ENCODE data around the gene KCNK4. TPM values are rescaled to one million over a fixed set of nuclear protein-coding genes. Genes with fewer than 3 reads are reported as not detected.

KCNK4 gene
- total and polyA plus RNA-seq, 12 donors: not detected

DNA sequence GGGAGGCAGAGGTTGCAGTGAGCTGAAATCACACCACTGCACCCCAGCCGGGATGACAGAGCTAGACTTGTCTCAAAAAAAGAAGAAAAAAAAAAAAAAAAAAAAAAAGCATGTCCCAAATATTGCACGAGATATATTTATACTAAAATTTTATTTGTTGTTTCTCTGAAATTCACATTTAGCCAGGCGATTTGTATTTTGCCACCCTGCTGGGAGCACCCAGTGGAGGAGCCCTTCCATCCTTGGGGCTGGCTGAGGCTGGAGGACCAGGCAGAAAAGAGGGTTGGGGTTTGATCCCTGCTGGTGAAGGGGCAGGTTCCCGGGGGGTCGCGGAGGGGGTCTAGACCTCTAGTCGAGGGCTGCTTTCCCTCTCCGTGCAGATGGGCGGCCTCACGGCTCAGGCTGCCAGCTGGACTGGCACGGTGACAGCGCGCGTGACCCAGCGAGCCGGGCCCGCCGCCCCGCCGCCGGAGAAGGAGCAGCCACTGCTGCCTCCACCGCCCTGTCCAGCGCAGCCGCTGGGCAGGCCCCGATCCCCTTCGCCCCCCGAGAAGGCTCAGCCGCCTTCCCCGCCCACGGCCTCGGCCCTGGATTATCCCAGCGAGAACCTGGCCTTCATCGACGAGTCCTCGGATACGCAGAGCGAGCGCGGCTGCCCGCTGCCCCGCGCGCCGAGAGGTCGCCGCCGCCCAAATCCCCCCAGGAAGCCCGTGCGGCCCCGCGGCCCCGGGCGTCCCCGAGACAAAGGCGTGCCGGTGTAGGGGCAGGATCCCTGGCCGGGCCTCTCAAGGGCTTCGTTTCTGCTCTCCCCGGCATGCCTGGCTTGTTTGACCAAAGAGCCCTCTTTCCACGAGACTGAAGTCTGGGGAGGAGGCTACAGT lies 8.1 kb downstream of the KCNK4 start:
- peak overlapping the region in 4 of 10 donors; percentile 4 to 58 (median 31) for H3K27ac ChIP-seq
- peak; percentile 21 to 64 (median 51) for ATAC-seq
- WGBS, 2 donors: 4 to 6% methylated on average over 48 to 60 of the region's 60 CpGs

DNA sequence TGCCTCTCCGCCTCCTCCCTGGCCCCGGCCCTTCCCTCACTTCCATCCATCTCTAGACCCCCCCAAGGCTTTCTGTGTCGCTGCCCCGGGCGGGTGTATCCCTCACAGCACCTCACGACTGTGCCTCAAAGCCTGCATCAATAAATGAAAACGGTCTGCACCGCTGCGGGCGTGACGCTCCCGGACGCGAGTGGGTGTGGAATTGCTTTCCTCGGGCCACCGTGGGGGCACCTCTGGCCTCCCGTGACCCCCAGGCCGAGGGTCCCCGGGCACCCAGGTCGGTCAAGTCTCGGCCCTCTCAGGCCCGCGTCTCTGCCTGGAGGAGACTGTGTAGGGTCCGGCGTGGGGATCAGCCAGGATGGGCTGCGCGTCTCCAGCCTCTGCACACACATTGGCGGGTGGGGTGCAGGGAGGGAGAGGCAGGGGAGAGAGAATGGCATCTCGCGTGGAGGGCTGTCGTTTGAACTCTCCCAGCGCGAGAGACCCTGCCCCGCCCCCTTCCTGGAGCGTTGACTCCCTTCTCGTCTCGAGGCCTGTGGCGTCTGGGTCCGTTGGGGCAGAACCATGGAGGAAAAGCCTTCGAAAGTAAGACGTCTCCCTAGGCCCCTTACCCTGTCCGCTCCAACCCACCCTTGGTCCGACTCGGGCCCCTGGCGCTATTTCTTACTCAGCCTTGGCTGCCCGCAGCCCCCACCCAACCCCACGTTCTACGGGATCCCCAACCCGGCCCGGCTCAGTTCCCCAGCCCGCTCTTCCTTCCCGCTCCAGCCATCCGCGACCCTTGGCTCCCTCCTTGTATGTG lies 8.9 kb downstream of the KCNK4 start, which contains the start of gene CATSPERZ:
CATSPERZ (plus strand) TSS at position 512 of the 802 bp plus-strand sequence; CDS start at position 565, 53 bp downstream.
- Histone ChIP-seq H3K27ac (peak within 1 kb of the TSS in 4 of 10 donors; percentile 4 to 58 (median 31)), H3K36me3 (no peaks in the 10 kb centered on the region), H3K27me3 (peaks cover 6 to 70% (median 65%) of the 10 kb centered on the region in 7 donors), H3K9me3 (no peaks in the 10 kb centered on the region), H3K4me3 (peak within 1 kb of the TSS; percentile 14 to 51 (median 48)), H3K4me1 (peaks cover 14 to 41% (median 37%) of the 10 kb centered on the region in 9 donors)
- DNase-seq (no peak), ATAC-seq (no peak)
- TF ChIP-seq, protein P1, sequence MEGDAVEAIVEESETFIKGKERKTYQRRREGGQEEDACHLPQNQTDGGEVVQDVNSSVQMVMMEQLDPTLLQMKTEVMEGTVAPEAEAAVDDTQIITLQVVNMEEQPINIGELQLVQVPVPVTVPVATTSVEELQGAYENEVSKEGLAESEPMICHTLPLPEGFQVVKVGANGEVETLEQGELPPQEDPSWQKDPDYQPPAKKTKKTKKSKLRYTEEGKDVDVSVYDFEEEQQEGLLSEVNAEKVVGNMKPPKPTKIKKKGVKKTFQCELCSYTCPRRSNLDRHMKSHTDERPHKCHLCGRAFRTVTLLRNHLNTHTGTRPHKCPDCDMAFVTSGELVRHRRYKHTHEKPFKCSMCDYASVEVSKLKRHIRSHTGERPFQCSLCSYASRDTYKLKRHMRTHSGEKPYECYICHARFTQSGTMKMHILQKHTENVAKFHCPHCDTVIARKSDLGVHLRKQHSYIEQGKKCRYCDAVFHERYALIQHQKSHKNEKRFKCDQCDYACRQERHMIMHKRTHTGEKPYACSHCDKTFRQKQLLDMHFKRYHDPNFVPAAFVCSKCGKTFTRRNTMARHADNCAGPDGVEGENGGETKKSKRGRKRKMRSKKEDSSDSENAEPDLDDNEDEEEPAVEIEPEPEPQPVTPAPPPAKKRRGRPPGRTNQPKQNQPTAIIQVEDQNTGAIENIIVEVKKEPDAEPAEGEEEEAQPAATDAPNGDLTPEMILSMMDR (IDR thresholded peaks at IDR 0.05): no peak
- intact Hi-C loops (cut with DNase I): loop anchor here in 8 of 10 donors (2.0 to 5.0 kb wide), 6 partner anchors 27 to 98 kb away; partner anchors contain the start of genes FERMT3 (in 3 of the 8), PLCB3 (in 1 of the 8) and PPP1R14B (in 1 of the 8)
- 10 to 12% methylated on average over 54 of the region's 54 CpGs for WGBS, 2 donors

More for the DNA sequence above, 8.1 kb downstream of the KCNK4 start:
- peak; percentile 60 to 74 for DNase-seq
- H3K9me3 ChIP-seq: no peaks in the 10 kb centered on the region
- intact Hi-C loops (cut with DNase I): loop anchor here in 2 of 10 donors (5.0 kb wide), 1 partner anchor 92 kb away; the partner anchor contains the start of gene FERMT3 (in 2 of the 2)
- no peaks in the 10 kb centered on the region for H3K36me3 ChIP-seq
- H3K4me1 ChIP-seq: peaks cover 14 to 40% (median 33%) of the 10 kb centered on the region in 9 donors
- H3K27me3 ChIP-seq: peaks cover 6 to 78% (median 73%) of the 10 kb centered on the region in 7 donors
- TF ChIP-seq, protein P1 (IDR thresholded peaks at IDR 0.05): peak in 1 of 9 donors; percentile 14
- H3K4me3 ChIP-seq: peak overlapping the region in 9 of 10 donors; percentile 27 to 51 (median 48)

- H3K27me3 ChIP-seq: peaks cover 0 to 37% (median 32%) of the 10 kb centered on the region in 7 donors
- DNase-seq (no peak), ATAC-seq (no peak)
- 86 to 87% methylated on average over 13 of the region's 13 CpGs for WGBS, 2 donors
- no peaks in the 10 kb centered on the region for H3K9me3 ChIP-seq
- peak overlapping the region in 9 of 10 donors; percentile 90 to 98 (median 96) for H3K27ac ChIP-seq
- TF ChIP-seq, protein P1 (IDR thresholded peaks at IDR 0.05): no peak
- intact Hi-C loops (cut with DNase I): loop anchor here in 6 of 10 donors (2.0 to 5.0 kb wide), 7 partner anchors 19 to 101 kb away; partner anchors contain the start of genes BAD (in 2 of the 6), GPR137 (in 2 of the 6), PPP1R14B (in 2 of the 6) and FERMT3 (in 1 of the 6)
- peaks cover 23 to 59% (median 51%) of the 10 kb centered on the region in 9 donors for H3K4me1 ChIP-seq
- H3K36me3 ChIP-seq: peaks cover 0 to 14% (median 0%) of the 10 kb centered on the region in 9 donors
- peak overlapping the region in 2 of 10 donors; percentile 78 to 89 for H3K4me3 ChIP-seq
Measured at GRCh38 chr11:64303109-64304031, 12.3 kb downstream of the KCNK4 start.

All from heart right ventricle (tissue), 16 donors.